ENCODE data around the gene PLEKHA6. TPM values are rescaled to one million over a fixed set of nuclear protein-coding genes. Genes with fewer than 3 reads are reported as not detected.

Gene PLEKHA6
- total and polyA plus RNA-seq, 2 donors (not counting 1 experiment from before 2014, with no cell fraction given): 0.31 to 0.47 TPM

- 79% methylated on average over 2 of the region's 2 CpGs for WGBS (ENCODE audit: insufficient coverage)
- Mint-ChIP-seq H3K27ac (no peak overlapping the region), H3K4me3 (no peak overlapping the region), H3K9me3 (ENCODE audit: insufficient read depth) (no peaks in the 10 kb centered on the region), H3K27me3 (peaks cover 42% of the 10 kb centered on the region), H3K4me1 (peaks cover 13% of the 10 kb centered on the region)
- Histone ChIP-seq H3K9me3 (ENCODE audit: control extremely low read depth in 1 of 3, control insufficient read depth in 2 of 3, insufficient read depth in 1 of 3, low read length in 2 of 3) (no peaks in the 10 kb centered on the region), H3K79me2 (ENCODE audit: control insufficient read depth, insufficient read depth, low read length) (no peaks in the 10 kb centered on the region), H3K27ac (ENCODE audit: low read length in 2 of 2) (no peak overlapping the region), H3K27me3 (replicated peaks in 1 of 4; ENCODE audit: control extremely low read depth in 1 of 4, control insufficient read depth in 3 of 4, insufficient read depth in 4 of 4, low read length in 3 of 4) (peaks cover 0 to 27% (median 9%) of the 10 kb centered on the region in 4 experiments), H3K36me3 (replicated peaks in 1 of 2; ENCODE audit: control extremely low read depth in 1 of 2, control insufficient read depth in 1 of 2, extremely low read depth in 1 of 2, insufficient read depth in 2 of 2, low read length in 1 of 2) (no peaks in the 10 kb centered on the region), H3K9ac (ENCODE audit: low read length) (no peak overlapping the region), H2AFZ (ENCODE audit: insufficient read depth, low read depth, low read length, poor library complexity, severe bottlenecking) (no peak overlapping the region), H3K4me3 (ENCODE audit: control extremely low read depth in 1 of 5, extremely low read depth in 1 of 5, insufficient read depth in 1 of 5, low read depth in 2 of 5, low read length in 4 of 5) (no peak overlapping the region), H3K4me1 (ENCODE audit: control insufficient read depth in 2 of 2, insufficient read depth in 2 of 2, low read length in 2 of 2) (peaks cover 9 to 13% of the 10 kb centered on the region in 2 donors), H3K4me2 (replicated peaks; ENCODE audit: low read depth, low read length, poor library complexity, severe bottlenecking) (no peak overlapping the region), H4K20me1 (ENCODE audit: control insufficient read depth, insufficient read depth, low read length, poor library complexity, severe bottlenecking) (no peaks in the 10 kb centered on the region)
- ChIA-PET POLR2A (no interaction called here), CTCF (interaction anchor here (0.6 kb wide), 1 partner anchor 172 kb away, joined by 3 read pairs; no protein-coding TSS in a partner anchor)
- no peak for DNase-seq
- intact Hi-C loops (cut with micrococcal nuclease): no loop called here
- ATAC-seq (ENCODE audit: low read depth): no peak
- TF ChIP-seq CTCF (IDR thresholded peaks at IDR 0.05) (no peak), EZH2 (IDR thresholded peaks at IDR 0.05; ENCODE audit: borderline replicate concordance, insufficient read depth, low read depth, low read length, poor library complexity, severe bottlenecking) (no peak)
Observed at GRCh38 chr1:204194080-204194479, 165.6 kb downstream of the PLEKHA6 start.

- DNase-seq (no peak), ATAC-seq (ENCODE audit: low read depth) (no peak)
- 80% methylated on average over 3 of the region's 3 CpGs for whole genome bisulfite sequencing (ENCODE audit: insufficient coverage)
- peaks cover 13% of the 10 kb centered on the region for H3K4me1 Mint-ChIP-seq
- Histone ChIP-seq H4K20me1 (ENCODE audit: control insufficient read depth, insufficient read depth, low read length, poor library complexity, severe bottlenecking) (no peaks in the 10 kb centered on the region), H3K27ac (ENCODE audit: low read length in 2 of 2) (no peak overlapping the region), H3K4me1 (ENCODE audit: control insufficient read depth in 2 of 2, insufficient read depth in 2 of 2, low read length in 2 of 2) (peaks cover 12 to 14% of the 10 kb centered on the region in 2 donors), H3K4me3 (ENCODE audit: control extremely low read depth in 1 of 5, extremely low read depth in 1 of 5, insufficient read depth in 1 of 5, low read depth in 2 of 5, low read length in 4 of 5) (no peak overlapping the region), H3K4me2 (replicated peaks; ENCODE audit: low read depth, low read length, poor library complexity, severe bottlenecking) (no peak overlapping the region), H3K9me3 (ENCODE audit: control extremely low read depth in 1 of 3, control insufficient read depth in 2 of 3, insufficient read depth in 1 of 3, low read length in 2 of 3) (no peaks in the 10 kb centered on the region), H2AFZ (ENCODE audit: insufficient read depth, low read depth, low read length, poor library complexity, severe bottlenecking) (no peak overlapping the region), H3K9ac (ENCODE audit: low read length) (no peak overlapping the region), H3K36me3 (replicated peaks in 1 of 2; ENCODE audit: control extremely low read depth in 1 of 2, control insufficient read depth in 1 of 2, extremely low read depth in 1 of 2, insufficient read depth in 2 of 2, low read length in 1 of 2) (no peaks in the 10 kb centered on the region), H3K79me2 (ENCODE audit: control insufficient read depth, insufficient read depth, low read length) (no peaks in the 10 kb centered on the region), H3K27me3 (replicated peaks in 1 of 4; ENCODE audit: control extremely low read depth in 1 of 4, control insufficient read depth in 3 of 4, insufficient read depth in 4 of 4, low read length in 3 of 4) (peaks cover 0 to 40% (median 12%) of the 10 kb centered on the region in 4 experiments)
- POLR2A ChIA-PET: no interaction called here
- no peaks in the 10 kb centered on the region for H3K9me3 Mint-ChIP-seq (ENCODE audit: insufficient read depth)
- intact Hi-C loops (cut with micrococcal nuclease): no loop called here
- H3K27me3 Mint-ChIP-seq: peaks cover 48% of the 10 kb centered on the region
- TF ChIP-seq CTCF (IDR thresholded peaks at IDR 0.05) (no peak), EZH2 (IDR thresholded peaks at IDR 0.05; ENCODE audit: borderline replicate concordance, insufficient read depth, low read depth, low read length, poor library complexity, severe bottlenecking) (no peak)
- CTCF ChIA-PET: interaction anchor here (0.6 kb wide), 1 partner anchor 14 kb away, joined by 3 read pairs; no protein-coding TSS in a partner anchor
- no peak overlapping the region for H3K4me3 Mint-ChIP-seq
- no peak overlapping the region for H3K27ac Mint-ChIP-seq
Observed at GRCh38 chr1:204192589-204193352, 167.0 kb downstream of the PLEKHA6 start.
